ENCODE results near the gene TMPRSS11E. TPM values are rescaled to one million over a fixed set of nuclear protein-coding genes. Genes with fewer than 3 reads are reported as not detected.

Gene TMPRSS11E
- total and polyA plus RNA-seq, 10 of the 15 experiments (the other 5 are each of a cell fraction or from before 2014, with no cell fraction given), result not detected

DNA sequence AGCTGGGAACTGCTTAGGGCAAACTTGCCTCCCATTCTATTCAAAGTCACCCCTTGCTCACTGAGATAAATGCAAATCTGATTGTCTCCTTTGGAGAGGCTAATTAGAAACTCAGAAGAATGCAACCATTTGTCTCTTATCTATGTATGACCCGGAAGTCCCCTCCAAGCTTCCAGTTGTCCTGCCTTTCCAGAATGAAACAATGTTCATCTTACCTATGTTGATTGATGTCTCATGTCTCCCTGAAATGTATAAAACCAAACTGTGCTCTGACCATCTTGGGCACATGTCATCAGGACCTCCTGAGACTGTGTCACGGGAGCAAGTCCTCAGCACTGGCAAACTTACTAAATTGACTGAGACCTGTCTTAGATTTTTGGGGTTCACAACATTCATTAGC is 37.1 kb upstream of the TMPRSS11E start:
- DNase-seq (ENCODE audit: low read depth, low spot score) (no peak), FAIRE-seq (no peak), ATAC-seq (no peak)
- RAD21 ChIA-PET (ENCODE audit: unreplicated experiment), result no interaction called here
- no TSS peak for BruUV-seq (replicated peaks)
- WGBS (ENCODE audit: insufficient coverage, insufficient replicate concordance, low lambda C conversion rate, missing lambda C conversion rate), result 37% methylated on average over 2 of the region's 2 CpGs
- Histone ChIP-seq H3K9me3 (replicated peaks; ENCODE audit: control insufficient read depth, insufficient read depth, low read length) (no peaks in the 10 kb centered on the region), H3K4me2 (ENCODE audit: control insufficient read depth, insufficient read depth) (no peak overlapping the region), H4K20me1 (ENCODE audit: control insufficient read depth, insufficient read depth) (no peaks in the 10 kb centered on the region), H3K36me3 (ENCODE audit: control insufficient read depth in 2 of 2, insufficient read depth in 2 of 2, low read length in 1 of 2) (no peaks in the 10 kb centered on the region), H3K4me3 (no peak overlapping the region), H3K27ac (ENCODE audit: control insufficient read depth, insufficient read depth) (no peak overlapping the region), H3K9ac (ENCODE audit: control insufficient read depth, insufficient read depth, low read length) (no peak overlapping the region), H2AFZ (ENCODE audit: control insufficient read depth, low read depth, low read length) (no peak overlapping the region), H3K4me1 (ENCODE audit: control insufficient read depth, insufficient read depth, low read length) (no peaks in the 10 kb centered on the region), H3K27me3 (replicated peaks in 1 of 2; ENCODE audit: control insufficient read depth in 2 of 2, insufficient read depth in 2 of 2, low read length in 1 of 2) (no peaks in the 10 kb centered on the region), H3K79me2 (ENCODE audit: control insufficient read depth, insufficient read depth, low read length) (no peaks in the 10 kb centered on the region)
- intact Hi-C loops (cut with micrococcal nuclease; ENCODE audit: unreplicated experiment), result no loop called here
- SMC1A ChIA-PET (ENCODE audit: uncharacterized antibody, unreplicated experiment), result no interaction called here
- CTCF ChIA-PET, result interaction anchor here (0.5 kb wide), 1 partner anchor 1371 kb away, joined by 3 read pairs; no protein-coding TSS in a partner anchor
- in situ Hi-C loops (cut with MboI), result no loop called here
- POLR2A ChIA-PET, result no interaction called here
- no peak for TF ChIP-seq JUND (IDR thresholded peaks at IDR 0.05; ENCODE audit: low read depth, low read length)
- no peak for TF ChIP-seq EZH2 (IDR thresholded peaks at IDR 0.05; ENCODE audit: borderline replicate concordance, control insufficient read depth, low read depth, low read length)
- no peak for TF ChIP-seq NFIC (IDR thresholded peaks at IDR 0.05; ENCODE audit: low read depth, low read length)
- TF ChIP-seq, protein P1, sequence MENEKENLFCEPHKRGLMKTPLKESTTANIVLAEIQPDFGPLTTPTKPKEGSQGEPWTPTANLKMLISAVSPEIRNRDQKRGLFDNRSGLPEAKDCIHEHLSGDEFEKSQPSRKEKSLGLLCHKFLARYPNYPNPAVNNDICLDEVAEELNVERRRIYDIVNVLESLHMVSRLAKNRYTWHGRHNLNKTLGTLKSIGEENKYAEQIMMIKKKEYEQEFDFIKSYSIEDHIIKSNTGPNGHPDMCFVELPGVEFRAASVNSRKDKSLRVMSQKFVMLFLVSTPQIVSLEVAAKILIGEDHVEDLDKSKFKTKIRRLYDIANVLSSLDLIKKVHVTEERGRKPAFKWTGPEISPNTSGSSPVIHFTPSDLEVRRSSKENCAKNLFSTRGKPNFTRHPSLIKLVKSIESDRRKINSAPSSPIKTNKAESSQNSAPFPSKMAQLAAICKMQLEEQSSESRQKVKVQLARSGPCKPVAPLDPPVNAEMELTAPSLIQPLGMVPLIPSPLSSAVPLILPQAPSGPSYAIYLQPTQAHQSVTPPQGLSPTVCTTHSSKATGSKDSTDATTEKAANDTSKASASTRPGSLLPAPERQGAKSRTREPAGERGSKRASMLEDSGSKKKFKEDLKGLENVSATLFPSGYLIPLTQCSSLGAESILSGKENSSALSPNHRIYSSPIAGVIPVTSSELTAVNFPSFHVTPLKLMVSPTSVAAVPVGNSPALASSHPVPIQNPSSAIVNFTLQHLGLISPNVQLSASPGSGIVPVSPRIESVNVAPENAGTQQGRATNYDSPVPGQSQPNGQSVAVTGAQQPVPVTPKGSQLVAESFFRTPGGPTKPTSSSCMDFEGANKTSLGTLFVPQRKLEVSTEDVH (IDR thresholded peaks at IDR 0.05; ENCODE audit: low read depth, partially characterized antibody), result no peak
- TF ChIP-seq ASH2L (IDR thresholded peaks at IDR 0.05; ENCODE audit: borderline replicate concordance, low read depth), result no peak
- TF ChIP-seq BCL3 (IDR thresholded peaks at IDR 0.05; ENCODE audit: borderline replicate concordance, insufficient read depth, low read depth, low read length, poor library complexity, severe bottlenecking), result no peak
- no peak for TF ChIP-seq CEBPB (IDR thresholded peaks at IDR 0.05; ENCODE audit: borderline replicate concordance in 1 of 2, low read depth in 2 of 2, low read length in 2 of 2)
- TF ChIP-seq POLR2AphosphoS5 (IDR thresholded peaks at IDR 0.05; ENCODE audit: low read length), result no peak
- TF ChIP-seq HSF1 (IDR thresholded peaks at IDR 0.05; ENCODE audit: low read depth, low read length), result no peak
- no peak for TF ChIP-seq ZBTB40 (IDR thresholded peaks at IDR 0.05; ENCODE audit: borderline replicate concordance)
- no peak for TF ChIP-seq BRCA1 (IDR thresholded peaks at IDR 0.05; ENCODE audit: low read depth, low read length)
- no peak for TF ChIP-seq CHD4 (IDR thresholded peaks at IDR 0.05)
- no peak for TF ChIP-seq ELK1 (IDR thresholded peaks at IDR 0.05; ENCODE audit: low read depth, low read length)
